Stimulated activated CD4-positive, alpha-beta T cell treated with anti-CD3 and anti-CD28 coated beads, Interleukin-1b, Interleukin-23, amount 100 ng/mL, for 4 hours (primary cell): Measurements from ENCODE around the gene CFAP70.

Experiments
- DNase-seq, 2 donors: peaks; one replicate each; pipeline ENCODE4 v3.0.0-alpha.2; 2020; ENCODE audit warnings: low read depth in 2 of 2

CFAP70 gene

GRCh38 chr10:73215749-73216148 is 142.9 kb downstream of the CFAP70 start:
- no peak for DNase-seq

GRCh38 chr10:73211106-73211811 is 147.4 kb downstream of the CFAP70 start:
- DNase-seq, result no peak

- no peak for DNase-seq
Measured at GRCh38 chr10:73210395-73211105, 148.1 kb downstream of the CFAP70 start.

- DNase-seq, result no peak
Measured at GRCh38 chr10:73209705-73210104, 149.0 kb downstream of the CFAP70 start.

- no peak for DNase-seq
Measured at GRCh38 chr10:73207883-73208282, 150.8 kb downstream of the CFAP70 start.

- DNase-seq, result no peak
Measured at GRCh38 chr10:73206385-73206784, 152.3 kb downstream of the CFAP70 start.

GRCh38 chr10:73205890-73206289 is 152.8 kb downstream of the CFAP70 start:
- DNase-seq, result no peak

GRCh38 chr10:73205081-73205480 is 153.6 kb downstream of the CFAP70 start:
- no peak for DNase-seq
